ENCODE data around the gene KRTAP19-5. TPM values are rescaled to one million over a fixed set of nuclear protein-coding genes. Genes with fewer than 3 reads are reported as not detected.

The KRTAP19-5 gene
- polyA plus RNA-seq, 1 of the 3 experiments (the other 2 are of a cell fraction), result not detected

GRCh38 chr21:30463713-30464112, 38.2 kb downstream of the KRTAP19-5 start (continued):
- TF ChIP-seq EP300 (IDR thresholded peaks at IDR 0.05; ENCODE audit: borderline replicate concordance in 1 of 2, low read depth in 1 of 2, low read length in 1 of 2), result no peak
- no peak for TF ChIP-seq NFIC (IDR thresholded peaks at IDR 0.05; ENCODE audit: borderline replicate concordance)
- TF ChIP-seq USF2 (IDR thresholded peaks at IDR 0.05; ENCODE audit: borderline replicate concordance, low read depth, low read length), result no peak
- TF ChIP-seq YY1 (IDR thresholded peaks at IDR 0.05; ENCODE audit: low read depth), result no peak
- no peak for TF ChIP-seq EZH2phosphoT487 (IDR thresholded peaks at IDR 0.05; ENCODE audit: borderline replicate concordance, low read depth)
- TF ChIP-seq CTCF (IDR thresholded peaks at IDR 0.05), result peak; percentile 74
- peak; percentile 35; the same call in 1 of the 2 replicates for TF ChIP-seq RAD21 (IDR thresholded peaks at IDR 0.05; ENCODE audit: low read length)
- no peak for TF ChIP-seq IRF3 (IDR thresholded peaks at IDR 0.05; ENCODE audit: low read depth, low read length)
- TF ChIP-seq TEAD4 (IDR thresholded peaks at IDR 0.05; ENCODE audit: borderline replicate concordance, insufficient read depth), result no peak
- TF ChIP-seq USF1 (IDR thresholded peaks at IDR 0.05; ENCODE audit: borderline replicate concordance, low read depth), result no peak

Small RNA genes within 50 kb of the gene (small RNA-seq; reads per million reads assigned to genes)
- gene AP000567.1 (0 to 0.10 (median 0) reads per million in 7 experiments), gene KRTAP19-10P (0 reads per million in 7 experiments), gene KRTAP19-11P (0 to 4.5 (median 0) reads per million in 7 experiments), gene KRTAP19-9P (0 reads per million in 7 experiments)

Other genes with a start within 250 kb of the KRTAP19-5 start
- not detected in 2 replicates for gene KRTAP24-1, start 219.2 kb downstream of the KRTAP19-5 start, polyA plus RNA-seq (2012; rRNA removed)
- gene KRTAP25-1, start 212.6 kb downstream of the KRTAP19-5 start, polyA plus RNA-seq (2012; rRNA removed), result not detected in 2 replicates
- not detected in 2 replicates for gene KRTAP26-1, start 181.8 kb downstream of the KRTAP19-5 start, polyA plus RNA-seq (2012; rRNA removed)
- gene KRTAP27-1, start 164.4 kb downstream of the KRTAP19-5 start, polyA plus RNA-seq (2012; rRNA removed), result not detected in 2 replicates
- not detected in 2 replicates for gene KRTAP23-1, start 153.5 kb downstream of the KRTAP19-5 start, polyA plus RNA-seq (2012; rRNA removed)
- not detected in 2 replicates for gene KRTAP13-2, start 129.9 kb downstream of the KRTAP19-5 start, polyA plus RNA-seq (2012; rRNA removed)
- gene KRTAP13-1, start 106.1 kb downstream of the KRTAP19-5 start, polyA plus RNA-seq (2012; rRNA removed), result not detected in 2 replicates
- not detected in 2 replicates for gene KRTAP13-3, start 76.2 kb downstream of the KRTAP19-5 start, polyA plus RNA-seq (2012; rRNA removed)
- gene KRTAP13-4, start 71.9 kb downstream of the KRTAP19-5 start, polyA plus RNA-seq (2012; rRNA removed), result not detected in 2 replicates
- not detected in 2 replicates for gene KRTAP15-1, start 61.9 kb downstream of the KRTAP19-5 start, polyA plus RNA-seq (2012; rRNA removed)
- not detected in 2 replicates for gene KRTAP19-1, start 21.8 kb downstream of the KRTAP19-5 start, polyA plus RNA-seq (2012; rRNA removed)
- gene KRTAP19-2, start 14.7 kb downstream of the KRTAP19-5 start, polyA plus RNA-seq (2012; rRNA removed), result not detected in 2 replicates
- not detected in 2 replicates for gene KRTAP19-3, start 10.1 kb downstream of the KRTAP19-5 start, polyA plus RNA-seq (2012; rRNA removed)
- gene KRTAP19-4, start 5.0 kb downstream of the KRTAP19-5 start, polyA plus RNA-seq (2012; rRNA removed), result not detected in 2 replicates
- gene KRTAP19-6, start 39.7 kb upstream of the KRTAP19-5 start, polyA plus RNA-seq (2012; rRNA removed), result not detected in 2 replicates
- gene KRTAP19-7, start 59.2 kb upstream of the KRTAP19-5 start, polyA plus RNA-seq (2012; rRNA removed), result not detected in 2 replicates
- not detected in 2 replicates for gene KRTAP22-2, start 88.3 kb upstream of the KRTAP19-5 start, polyA plus RNA-seq (2012; rRNA removed)
- not detected in 2 replicates for gene KRTAP6-3, start 90.3 kb upstream of the KRTAP19-5 start, polyA plus RNA-seq (2012; rRNA removed)
- not detected in 2 replicates for gene KRTAP6-2, start 96.8 kb upstream of the KRTAP19-5 start, polyA plus RNA-seq (2012; rRNA removed)
- not detected in 2 replicates for gene KRTAP22-1, start 98.9 kb upstream of the KRTAP19-5 start, polyA plus RNA-seq (2012; rRNA removed)
- gene KRTAP6-1, start 111.8 kb upstream of the KRTAP19-5 start, polyA plus RNA-seq (2012; rRNA removed), result not detected in 2 replicates
- gene KRTAP20-1, start 114.3 kb upstream of the KRTAP19-5 start, polyA plus RNA-seq (2012; rRNA removed), result not detected in 2 replicates
- not detected in 2 replicates for gene KRTAP20-4, start 118.5 kb upstream of the KRTAP19-5 start, polyA plus RNA-seq (2012; rRNA removed)
- not detected in 2 replicates for gene KRTAP20-2, start 133.1 kb upstream of the KRTAP19-5 start, polyA plus RNA-seq (2012; rRNA removed)
- gene KRTAP20-3, start 140.7 kb upstream of the KRTAP19-5 start, polyA plus RNA-seq (2012; rRNA removed), result not detected in 2 replicates
- not detected in 2 replicates for gene KRTAP21-3, start 216.6 kb upstream of the KRTAP19-5 start, polyA plus RNA-seq (2012; rRNA removed)
- not detected in 2 replicates for gene KRTAP21-2, start 245.1 kb upstream of the KRTAP19-5 start, polyA plus RNA-seq (2012; rRNA removed)